GM18870 (cell line): Measurements from ENCODE around the gene SPANXN4.

Source experiments
- ATAC-seq: cut with Tn5 transposase; IDR thresholded peaks from one replicate; pipeline ENCODE4 v1.9.1; 2021; ENCODE audit warnings: moderate library complexity; ENCODE audit not compliant: unreplicated experiment

Gene SPANXN4

GRCh38 chrX:143025628-143026027, at the start of gene SPANXN4:
SPANXN4 (plus strand) TSS chrX:143025928; CDS start chrX:143026015, 87 bp downstream.
- ATAC-seq: no peak

DNA sequence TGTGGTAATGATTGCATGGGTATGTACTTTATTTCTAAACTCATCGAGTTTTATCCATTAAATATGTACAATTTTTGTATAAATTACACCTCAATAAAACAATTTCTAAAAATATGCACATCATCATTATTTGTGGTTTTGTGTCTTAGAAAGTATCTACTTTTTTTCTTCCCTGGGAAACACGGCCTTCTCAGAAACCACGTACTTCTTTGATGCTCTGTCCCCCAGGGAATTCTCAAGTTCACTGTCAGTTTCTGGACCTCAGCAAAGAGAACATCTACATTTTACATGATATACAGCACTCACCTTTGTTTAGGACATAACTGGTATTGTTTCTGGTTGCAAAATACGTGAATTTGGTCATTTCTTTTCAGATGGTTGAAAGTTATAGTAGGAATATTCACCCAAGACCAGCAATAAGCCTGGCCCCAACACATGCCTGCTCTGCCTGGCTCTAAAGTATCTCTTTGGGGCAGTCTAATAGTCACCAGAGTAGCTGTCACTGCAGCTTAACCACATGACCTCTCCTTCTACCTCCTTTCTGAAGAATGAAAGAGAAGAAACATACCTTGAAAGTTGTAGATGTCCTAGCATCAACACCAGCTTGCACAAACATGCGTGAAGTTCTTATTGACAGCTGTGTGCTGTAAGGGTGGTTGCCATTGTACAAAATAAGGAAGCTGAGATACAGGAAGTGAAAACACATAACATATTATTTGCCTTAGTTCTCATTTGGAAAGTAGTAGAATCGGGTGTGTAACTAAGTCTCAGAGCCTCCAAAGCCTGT, 48.4 kb upstream of the SPANXN4 start:
- ATAC-seq: peak; percentile 81

DNA sequence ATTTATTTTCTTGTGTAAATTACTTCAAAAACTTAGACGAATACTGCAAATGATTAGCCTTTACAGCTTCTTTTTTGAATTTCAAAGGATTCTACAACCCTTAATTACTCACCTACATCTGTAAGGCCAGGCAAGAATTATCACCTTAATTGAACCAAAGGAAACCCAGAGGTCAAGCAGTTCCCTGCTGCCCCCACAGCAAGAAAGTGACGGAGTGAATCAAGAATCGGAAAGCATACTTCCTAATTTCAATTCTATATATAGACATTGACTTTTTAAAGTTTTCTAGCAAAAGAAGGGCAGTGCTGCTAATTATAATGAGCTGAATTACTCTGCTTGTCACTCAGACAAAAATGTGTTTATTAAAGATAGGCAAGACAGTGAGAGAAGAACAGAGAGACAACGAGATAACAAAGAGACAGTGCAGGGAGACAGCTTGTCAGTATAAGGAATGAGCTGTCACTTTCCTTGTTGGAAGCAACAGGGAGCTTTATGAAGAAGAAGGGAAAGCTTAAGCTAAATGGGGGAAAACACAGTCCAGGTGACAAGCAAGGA, 47.5 kb upstream of the SPANXN4 start:
- ATAC-seq: peak; percentile 26

- no peak for ATAC-seq
Observed at GRCh38 chrX:142982679-142983078, 43.0 kb upstream of the SPANXN4 start.

DNA sequence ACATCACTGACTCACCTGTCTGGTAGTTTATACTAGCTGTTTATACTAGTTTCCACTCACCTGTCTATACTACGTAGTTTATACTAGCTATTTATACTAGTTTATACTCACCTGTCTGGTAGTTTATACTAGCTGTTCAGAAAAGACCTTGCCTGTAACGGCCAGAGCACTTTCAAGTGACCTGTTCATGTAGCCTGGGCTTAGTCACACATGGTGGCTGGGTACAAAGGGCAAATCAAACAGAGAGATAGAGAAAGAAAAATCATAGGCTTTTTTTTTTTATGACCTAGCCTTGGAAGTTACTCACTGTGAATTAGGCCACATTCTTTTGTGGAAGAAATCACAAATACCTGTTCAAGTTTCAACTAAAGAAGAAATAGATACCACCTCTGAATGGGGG, 30.7 kb upstream of the SPANXN4 start:
- ATAC-seq: no peak

- no peak for ATAC-seq
Observed at GRCh38 chrX:142998447-142999198, 27.1 kb upstream of the SPANXN4 start.

GRCh38 chrX:142999199-142999701, 26.5 kb upstream of the SPANXN4 start:
- ATAC-seq: no peak

DNA sequence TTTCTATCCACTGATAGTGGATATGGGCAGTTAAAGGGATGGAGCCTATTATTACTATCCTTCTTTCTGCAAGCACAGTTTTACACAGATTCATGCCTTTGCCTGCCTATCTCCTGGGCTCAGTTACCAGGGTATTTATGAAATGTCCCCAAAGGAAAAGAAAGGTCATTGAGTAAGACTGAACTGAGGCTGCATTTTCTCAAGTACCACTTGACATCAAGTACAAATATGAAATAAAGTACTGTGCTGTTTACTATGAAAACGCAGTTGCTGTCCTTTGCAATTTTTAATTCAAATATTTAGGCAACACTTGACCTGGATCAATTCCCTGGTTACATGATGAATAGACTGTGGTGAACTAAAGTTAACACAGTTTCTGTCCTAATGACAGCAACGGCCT, 23.5 kb upstream of the SPANXN4 start:
- ATAC-seq: no peak

DNA sequence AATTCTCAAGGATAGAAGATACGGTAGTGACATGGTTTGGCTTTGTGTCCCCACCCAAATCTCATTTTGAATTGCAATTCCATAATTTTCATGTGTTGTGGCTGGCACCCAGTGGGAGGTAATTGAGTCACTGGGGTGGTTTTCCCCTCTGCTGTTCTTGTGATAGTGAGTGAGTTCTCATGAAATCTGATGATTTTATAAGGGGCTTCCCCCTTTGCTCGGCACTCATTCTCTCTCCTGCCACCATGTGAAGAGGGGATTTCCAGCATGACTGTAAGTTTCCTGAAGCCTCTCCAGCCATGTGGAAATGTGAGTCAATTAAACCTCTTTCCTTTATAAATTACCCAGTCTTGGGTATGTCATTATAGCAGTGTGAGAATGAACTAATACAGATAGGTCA, 8.5 kb upstream of the SPANXN4 start:
- no peak for ATAC-seq

DNA sequence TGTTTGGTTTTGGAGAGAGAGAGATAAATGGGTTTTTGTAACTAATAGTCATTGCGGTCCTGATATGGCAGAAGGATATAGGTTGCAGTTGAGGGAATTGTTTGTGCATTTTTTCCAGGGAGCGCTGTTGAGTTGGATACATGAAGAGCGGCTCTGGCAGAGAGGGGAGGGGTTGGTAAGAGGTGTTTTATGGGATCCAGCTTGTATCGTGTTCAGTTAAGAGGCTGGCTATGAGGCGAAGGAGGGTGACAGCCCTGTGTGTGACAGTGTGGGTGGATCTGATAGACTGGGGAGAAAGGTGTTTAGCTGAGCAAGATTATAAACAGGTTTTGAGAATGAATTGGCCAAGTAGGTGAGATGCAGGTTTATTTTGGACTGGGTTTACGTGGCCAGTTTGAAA, 1.5 kb downstream of the SPANXN4 start:
- ATAC-seq: no peak

- ATAC-seq: no peak
Observed at GRCh38 chrX:143047511-143047910, 21.8 kb downstream of the SPANXN4 start.

GRCh38 chrX:143058120-143058519, 32.4 kb downstream of the SPANXN4 start:
- ATAC-seq: no peak

DNA sequence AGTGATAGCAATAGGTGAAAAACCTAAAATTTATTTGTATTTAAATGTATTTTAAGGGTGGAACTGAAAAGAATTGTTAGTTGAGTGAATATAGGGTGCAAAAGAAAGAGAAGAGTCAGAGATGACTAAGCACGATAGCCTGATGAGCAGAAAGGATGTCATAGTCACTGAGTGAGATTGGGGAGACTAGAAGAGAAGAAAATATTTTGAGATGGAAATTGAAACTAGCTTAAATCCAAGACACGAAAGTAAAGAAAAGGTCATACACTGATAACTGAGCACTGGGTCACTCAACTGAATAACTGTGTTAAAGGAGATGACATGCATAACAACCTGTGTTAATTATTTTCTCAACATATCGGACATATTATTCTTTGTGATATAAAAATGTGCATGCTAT, 55.5 kb downstream of the SPANXN4 start:
- ATAC-seq: no peak

- no peak for ATAC-seq
Observed at GRCh38 chrX:143082537-143082936, 56.8 kb downstream of the SPANXN4 start.
